Embryonic facial prominence (tissue), 1 donor: ENCODE measurements around the gene MEIOC.

Experiments used
- DNase-seq: peaks from one replicate; pipeline ENCODE4 v3.0.0-alpha.2; 2016; ENCODE audit errors: extremely low spot score

MEIOC gene

DNA sequence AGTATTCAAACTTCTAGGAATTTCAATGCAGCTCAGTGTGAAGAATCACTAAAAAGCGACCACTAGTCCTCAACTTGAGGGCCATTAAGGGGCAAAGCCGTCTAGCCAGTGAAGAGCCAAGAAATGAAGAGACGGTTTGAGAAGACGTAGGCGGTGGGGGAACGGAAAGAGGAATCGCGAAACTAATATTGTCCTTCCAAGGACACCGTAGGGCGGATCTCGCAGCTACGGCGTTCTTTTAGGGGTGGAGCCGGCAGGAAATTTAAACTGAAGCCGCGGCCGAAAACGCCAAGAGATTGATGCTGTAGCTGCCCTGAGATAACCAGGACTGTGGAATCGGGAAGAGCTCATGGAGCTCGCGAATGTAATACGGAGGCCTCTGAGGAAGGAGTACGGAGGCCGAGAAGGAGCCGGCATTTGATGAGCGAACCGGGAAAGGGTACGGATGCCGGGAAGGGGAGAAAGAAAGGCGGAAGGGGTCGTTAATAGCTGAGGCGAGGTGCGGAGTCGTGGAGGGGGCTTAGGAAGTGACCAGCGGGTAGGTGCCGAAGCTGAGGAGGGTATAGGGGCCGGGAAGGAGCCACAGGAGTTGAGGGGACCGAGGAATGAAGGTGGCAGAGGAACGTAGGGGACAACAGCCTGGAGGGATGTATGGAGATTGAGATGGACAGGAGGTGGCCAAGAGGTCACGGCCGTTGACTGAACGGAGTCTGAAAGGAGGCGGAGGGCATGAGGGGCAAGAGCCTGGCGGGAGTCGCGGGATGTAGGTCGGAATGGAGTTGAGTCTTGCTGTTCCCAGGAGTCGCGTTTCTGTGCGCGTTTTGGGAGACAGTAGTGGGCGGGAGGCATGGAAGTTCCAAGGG is 52.4 kb downstream of the MEIOC start, which contains the start of gene DBF4B:
TSS of gene DBF4B (plus strand) at position 265 of the 863 bp plus-strand sequence. CDS start at position 421, 156 bp downstream.
- peak; percentile 86 for DNase-seq

DNA sequence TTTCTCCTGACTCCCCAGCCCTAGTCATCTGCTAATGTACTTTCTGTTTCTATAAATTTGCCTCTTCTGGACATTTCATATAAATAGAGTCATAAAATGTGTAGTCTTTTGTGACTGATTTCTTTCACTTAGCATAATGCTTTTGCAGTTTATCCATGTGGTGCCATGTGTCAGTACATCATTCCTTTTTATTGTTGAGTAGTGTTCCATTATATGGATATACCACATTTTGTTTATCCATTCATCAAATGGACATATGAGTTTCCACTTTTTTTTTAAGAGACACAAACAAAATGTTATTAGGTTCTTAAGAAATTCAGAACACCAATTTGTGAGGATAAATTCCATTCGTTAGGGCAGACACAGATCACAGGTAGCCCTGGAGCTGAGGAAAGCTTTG is 63.2 kb downstream of the MEIOC start:
- no peak for DNase-seq

GRCh38 chr17:44722254-44722653 is 66.0 kb downstream of the MEIOC start:
- no peak for DNase-seq
